ENCODE results near the gene PIP5K1C. TPM values are rescaled to one million over a fixed set of nuclear protein-coding genes. Genes with fewer than 3 reads are reported as not detected.

PIP5K1C gene
- 69.8 and 110 TPM in 2 replicates for total RNA-seq

DNA sequence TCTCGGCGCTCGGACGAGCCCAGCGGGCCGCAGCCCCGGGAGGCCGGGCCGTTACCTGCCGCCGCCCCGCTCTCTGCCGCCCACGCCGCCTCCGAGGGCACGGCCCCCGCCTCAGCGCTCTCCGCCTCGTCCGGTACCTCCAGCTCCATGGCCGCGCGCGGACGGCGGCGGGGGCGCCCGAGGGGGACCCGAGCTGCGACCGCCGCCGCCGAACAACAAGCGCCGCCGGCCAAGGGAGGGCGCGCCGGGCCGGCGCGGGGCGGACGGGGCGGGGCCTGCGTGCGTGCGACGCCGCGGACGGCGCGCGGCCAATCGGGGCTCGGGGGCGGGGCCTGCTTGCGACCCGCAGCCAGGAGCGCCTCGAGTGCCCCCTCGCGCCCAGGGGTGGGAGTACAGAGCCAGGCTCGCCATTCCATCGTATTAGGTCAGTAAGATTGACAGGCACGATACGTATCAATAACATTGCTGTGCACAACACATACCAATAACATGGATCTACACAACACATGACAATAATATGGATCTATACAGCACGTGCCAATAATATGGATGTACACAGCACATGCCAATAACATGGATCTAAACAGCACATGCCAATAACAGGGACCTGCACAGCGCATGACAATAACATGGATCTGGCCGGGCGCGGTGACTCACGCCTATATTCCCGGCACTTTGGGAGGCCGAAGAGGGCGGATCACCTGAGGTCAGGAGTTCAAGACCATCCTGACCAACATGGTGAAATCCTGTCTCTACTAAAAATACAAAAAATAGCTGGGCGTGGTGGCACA is at the start of gene PIP5K1C:
Gene PIP5K1C (minus strand): TSS at position 227 of the 791 bp plus-strand sequence. CDS start 78 bp downstream, at position 149.
- DNase-seq (ENCODE audit: extremely low read depth, low read depth, low spot score), result no peak

- no peak for DNase-seq (ENCODE audit: extremely low read depth, low read depth, low spot score)
Observed at GRCh38 chr19:3748965-3749364, 48.7 kb upstream of the PIP5K1C start.

- no peak for DNase-seq (ENCODE audit: extremely low read depth, low read depth, low spot score)
Observed at GRCh38 chr19:3746371-3747056, 46.2 kb upstream of the PIP5K1C start.

- DNase-seq (ENCODE audit: extremely low read depth, low read depth, low spot score), result no peak
Observed at GRCh38 chr19:3745363-3746045, 45.2 kb upstream of the PIP5K1C start.

DNA sequence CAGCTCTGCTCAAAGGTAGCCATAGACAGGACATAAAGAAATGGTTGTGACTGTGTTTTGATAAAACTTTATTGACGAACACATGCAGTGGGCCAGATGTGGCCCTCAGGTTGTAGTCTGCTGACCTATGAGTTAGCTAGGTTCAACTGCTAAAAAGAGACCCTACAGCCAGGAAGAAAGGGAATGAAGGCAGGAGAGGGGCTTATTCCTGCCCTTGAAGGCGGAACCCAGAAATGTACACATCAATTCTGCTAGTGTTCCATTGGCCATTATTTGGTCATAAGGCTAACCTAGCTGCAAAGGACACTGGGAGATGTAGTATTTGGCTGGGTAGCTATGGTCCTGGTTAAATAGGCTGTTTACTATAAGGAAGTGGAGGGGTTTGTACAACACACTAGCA is 43.2 kb upstream of the PIP5K1C start:
- DNase-seq (ENCODE audit: extremely low read depth, low read depth, low spot score), result no peak

- no peak for DNase-seq (ENCODE audit: extremely low read depth, low read depth, low spot score)
Observed at GRCh38 chr19:3740431-3740830, 40.2 kb upstream of the PIP5K1C start.

GRCh38 chr19:3738477-3739220 is 38.4 kb upstream of the PIP5K1C start:
- DNase-seq (ENCODE audit: extremely low read depth, low read depth, low spot score), result no peak

DNA sequence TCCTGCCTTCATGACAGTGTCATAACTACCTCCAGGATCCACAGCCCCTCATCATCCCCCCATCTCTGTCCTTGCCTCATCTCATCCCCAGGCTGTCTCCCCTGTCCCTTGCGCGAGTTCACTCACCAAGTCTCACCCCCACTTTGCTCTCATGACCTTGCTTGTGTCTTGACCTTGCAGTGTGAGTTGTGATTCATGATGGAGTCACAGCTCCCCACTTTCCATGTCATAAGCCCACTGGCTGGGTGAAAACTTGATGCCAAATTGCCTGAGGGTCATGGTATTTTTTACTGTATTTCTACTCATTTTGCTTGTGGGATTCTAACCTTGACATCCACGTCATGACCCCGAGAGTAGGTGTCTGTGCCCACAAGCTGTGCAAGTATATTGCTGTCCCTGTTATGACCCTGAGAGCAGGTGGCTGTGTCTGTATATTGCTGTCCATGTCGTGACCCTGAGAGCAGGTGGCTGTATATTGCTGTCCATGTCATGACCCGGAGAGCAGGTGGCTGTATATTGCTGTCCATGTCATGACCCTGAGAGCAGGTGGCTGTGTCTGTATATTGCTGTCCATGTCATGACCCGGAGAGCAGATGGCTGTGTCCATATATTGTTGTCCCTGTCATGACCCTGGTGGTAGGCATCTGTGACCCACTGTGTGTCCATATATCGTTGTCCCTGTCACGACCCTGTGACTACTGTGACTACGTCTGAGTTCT is 37.4 kb upstream of the PIP5K1C start:
- no peak for DNase-seq (ENCODE audit: extremely low read depth, low read depth, low spot score)

- no peak for DNase-seq (ENCODE audit: extremely low read depth, low read depth, low spot score)
Observed at GRCh38 chr19:3736106-3736724, 35.9 kb upstream of the PIP5K1C start.

DNA sequence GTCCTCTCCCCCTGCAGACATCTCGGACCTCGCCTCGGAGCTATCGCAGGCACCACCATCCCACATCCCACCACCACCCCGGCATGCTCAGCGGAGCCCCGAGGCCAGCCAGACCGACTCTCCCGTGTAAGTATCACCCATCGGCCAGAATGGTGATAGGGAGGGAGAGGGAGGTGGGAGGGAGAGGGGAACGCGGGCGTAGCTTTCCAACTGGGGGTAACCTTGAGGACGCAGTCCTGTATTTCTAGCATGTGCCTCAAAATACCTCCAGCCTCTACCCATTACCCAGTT is 34.0 kb upstream of the PIP5K1C start:
- no peak for DNase-seq (ENCODE audit: extremely low read depth, low read depth, low spot score)

DNA sequence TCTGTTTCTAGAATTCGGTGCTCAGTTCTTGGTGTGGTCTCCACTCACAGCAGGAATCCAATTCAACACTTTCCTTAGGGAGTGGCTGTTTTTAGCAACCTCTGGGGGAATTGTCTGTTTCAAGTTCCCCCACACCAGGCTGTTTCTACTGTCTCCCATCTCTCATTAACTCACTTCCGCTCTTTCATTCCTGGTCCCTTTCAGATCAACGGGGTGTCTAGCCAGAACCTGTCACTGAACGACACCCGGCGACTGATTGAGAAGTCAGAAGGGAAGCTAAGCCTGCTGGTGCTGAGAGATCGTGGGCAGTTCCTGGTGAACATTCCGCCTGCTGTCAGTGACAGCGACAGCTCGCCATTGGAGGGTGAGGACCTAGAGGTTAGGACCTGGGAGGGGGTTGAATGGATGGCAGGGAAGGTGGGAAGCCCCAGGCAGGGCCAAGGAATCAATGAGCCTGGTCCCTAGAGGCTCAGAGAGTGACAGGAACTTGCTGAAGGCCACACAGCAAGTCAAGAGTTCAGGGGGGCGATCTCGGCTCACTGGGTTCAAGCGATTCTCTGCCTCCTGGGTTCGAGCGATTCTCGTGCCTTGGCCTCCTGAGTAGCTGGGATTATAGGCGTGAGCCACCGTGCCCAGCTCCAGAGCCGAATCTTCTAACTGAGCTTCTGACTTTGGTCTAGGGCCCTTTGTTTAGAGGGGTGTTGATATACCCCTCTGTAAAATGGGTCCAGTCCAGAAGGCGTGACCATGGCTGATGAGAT is 33.5 kb upstream of the PIP5K1C start:
- DNase-seq (ENCODE audit: extremely low read depth, low read depth, low spot score), result no peak

DNA sequence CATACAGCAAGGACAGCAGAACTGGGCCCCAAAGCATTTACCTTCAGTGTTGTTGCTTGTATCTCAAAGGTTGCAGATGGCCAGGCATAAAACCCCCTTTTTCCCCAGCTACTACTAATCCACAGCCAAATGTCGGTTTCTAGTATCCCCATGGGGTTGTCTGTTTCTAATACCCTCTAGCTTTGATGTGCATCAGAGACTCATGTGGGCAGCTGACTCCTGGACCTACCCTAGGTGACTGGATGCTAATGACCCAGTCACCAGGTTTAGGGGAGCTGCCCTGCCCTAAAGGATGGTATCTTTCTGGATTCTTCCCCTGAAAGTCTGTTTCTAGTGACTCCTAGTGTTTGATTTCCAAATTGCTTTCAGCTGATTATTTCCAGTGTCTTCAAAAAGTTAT is 31.8 kb upstream of the PIP5K1C start:
- no peak for DNase-seq (ENCODE audit: extremely low read depth, low read depth, low spot score)

- no peak for DNase-seq (ENCODE audit: extremely low read depth, low read depth, low spot score)
Observed at GRCh38 chr19:3730457-3730958, 30.2 kb upstream of the PIP5K1C start.

DNA sequence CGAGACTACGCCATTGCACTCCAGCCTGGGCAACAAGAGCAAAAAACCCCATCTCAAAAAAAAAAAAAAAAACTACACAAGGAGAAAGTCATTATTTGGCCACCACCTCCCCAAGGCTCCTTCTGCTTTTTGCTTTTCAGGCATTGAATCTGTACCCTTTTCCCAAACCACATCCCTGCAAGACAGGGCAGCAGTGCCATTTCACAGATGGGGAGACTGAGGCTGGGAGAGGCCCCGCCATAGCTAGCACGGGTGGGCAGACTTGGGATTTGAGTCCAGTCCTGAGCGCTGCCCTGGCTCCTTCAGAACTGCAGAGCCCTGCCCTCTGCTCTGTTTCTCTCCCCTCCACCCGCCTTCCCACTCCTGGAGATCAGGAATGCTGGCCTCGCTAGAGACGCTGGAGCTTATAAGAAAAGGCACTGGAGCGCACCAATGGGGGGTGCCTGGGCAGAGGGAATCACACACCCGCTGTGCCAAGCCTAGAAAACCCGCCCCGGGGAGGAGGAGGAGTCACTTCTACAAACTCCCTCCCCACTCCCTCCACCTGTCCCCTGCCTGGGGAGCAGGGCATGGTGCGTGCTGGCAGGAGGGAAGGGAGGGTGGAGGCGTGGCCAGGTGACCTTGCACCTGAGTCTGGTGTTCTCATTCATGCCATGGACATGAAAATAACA is 25.5 kb upstream of the PIP5K1C start:
- DNase-seq (ENCODE audit: extremely low read depth, low read depth, low spot score), result no peak

DNA sequence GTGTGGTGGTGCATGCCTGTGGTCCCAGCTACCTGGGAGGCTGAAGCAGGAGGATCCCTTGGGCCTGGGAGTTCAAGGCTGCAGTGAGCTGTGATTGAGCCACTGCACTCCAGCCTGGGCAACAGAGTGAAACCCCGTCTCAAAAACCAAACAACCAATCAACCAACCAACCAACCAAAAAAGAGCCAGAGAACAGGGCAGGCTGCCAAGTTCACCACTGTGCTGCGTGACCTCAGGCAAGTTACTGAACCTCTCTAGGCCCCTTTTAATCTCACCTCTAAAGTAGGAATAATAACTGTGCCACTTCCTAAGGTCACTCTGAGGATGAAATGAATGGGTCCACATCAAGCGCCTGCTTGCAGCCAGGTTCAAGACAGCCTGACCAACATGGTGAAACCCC is 24.9 kb upstream of the PIP5K1C start:
- DNase-seq (ENCODE audit: extremely low read depth, low read depth, low spot score), result no peak

DNA sequence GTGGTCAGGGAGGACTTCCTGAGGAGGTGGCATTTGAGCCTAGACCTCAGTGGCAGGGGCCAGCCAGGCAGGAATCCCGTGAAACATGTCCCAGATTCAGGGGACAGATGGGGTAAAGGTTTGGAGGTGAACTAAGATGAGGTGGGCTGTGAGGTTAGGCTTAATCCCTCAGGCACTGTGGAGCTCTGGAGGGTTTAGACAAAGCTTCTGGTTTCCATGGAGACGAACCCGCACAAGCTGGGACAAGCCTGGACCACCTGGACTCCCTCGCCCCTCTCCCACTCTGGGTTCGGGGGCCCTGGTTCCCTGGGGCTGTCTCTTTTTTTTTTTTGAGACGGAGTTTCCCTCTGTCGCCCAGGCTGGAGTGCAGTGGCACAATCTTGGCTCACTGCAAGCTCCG is 23.6 kb upstream of the PIP5K1C start:
- no peak for DNase-seq (ENCODE audit: extremely low read depth, low read depth, low spot score)

DNA sequence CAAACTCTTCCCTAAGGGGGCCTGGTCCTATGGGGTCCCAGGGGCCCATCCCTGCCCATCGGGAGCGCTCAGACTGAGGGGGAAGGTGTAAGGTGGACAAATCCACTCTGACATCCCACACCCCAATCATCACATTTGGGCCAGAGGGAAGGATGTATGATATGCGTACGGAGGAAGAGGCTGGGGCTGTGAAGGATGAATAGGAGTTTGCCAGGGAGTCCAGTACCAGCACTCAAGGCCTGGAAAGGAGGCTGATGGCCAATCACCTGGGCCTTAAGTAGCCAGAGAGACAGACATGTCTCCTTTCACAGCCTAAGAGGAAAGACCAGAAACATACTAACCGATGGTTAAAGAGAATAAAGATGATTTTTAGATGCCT is 22.8 kb upstream of the PIP5K1C start:
- DNase-seq (ENCODE audit: extremely low read depth, low read depth, low spot score), result no peak

DNA sequence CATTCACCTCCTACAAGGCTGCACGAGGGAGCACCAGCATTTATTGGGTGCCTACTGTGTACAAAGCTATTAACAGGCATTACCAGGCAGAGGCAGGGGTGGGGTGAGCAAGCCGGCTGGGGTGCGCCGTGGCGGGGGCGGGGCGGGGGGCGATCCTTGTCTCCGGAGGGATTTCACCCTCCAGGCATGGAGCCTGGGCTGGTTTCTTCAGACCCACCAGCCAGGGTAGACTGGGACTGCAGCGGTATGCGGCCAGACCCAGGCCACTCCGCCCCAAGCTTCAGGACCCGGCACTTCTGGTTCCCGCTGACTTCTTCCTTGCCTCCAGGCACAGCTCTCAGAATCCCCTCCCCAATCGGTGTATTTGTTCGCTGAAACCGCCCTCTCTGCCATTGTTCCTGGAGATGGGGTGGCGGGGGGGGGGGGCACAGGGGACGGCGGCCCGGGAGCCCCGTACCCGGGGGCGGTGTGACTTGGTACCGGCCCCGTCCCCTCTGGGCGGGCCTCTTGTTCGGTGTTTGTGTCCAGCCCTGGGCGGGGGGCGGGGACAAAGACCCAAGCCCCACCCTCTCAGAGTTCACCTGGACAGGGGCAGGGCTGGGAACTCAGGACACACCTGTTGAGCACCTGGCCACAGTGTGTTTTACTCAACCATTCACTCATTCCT is 22.3 kb upstream of the PIP5K1C start:
- no peak for DNase-seq (ENCODE audit: extremely low read depth, low read depth, low spot score)
